ENCODE data around the gene CAT.

The CAT gene

DNA sequence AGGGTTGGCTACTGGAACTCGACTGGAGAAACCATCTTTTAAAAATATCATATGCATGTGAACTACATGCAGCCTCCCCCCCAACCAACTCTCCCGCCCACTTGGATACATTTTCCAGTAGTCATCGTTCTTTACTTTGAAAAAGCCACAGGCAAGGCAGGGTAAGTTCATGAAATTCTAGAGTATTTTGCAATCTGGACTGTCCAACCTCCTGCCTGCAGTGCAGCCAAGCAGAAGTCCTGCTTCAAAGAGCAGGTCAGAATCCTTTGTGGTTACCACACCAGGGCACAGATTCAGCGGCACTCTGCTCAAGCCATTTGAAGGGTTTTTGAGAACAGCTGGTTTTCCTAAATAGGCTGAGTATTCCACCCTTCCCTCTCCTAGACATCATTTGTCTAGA lies 62.8 kb downstream of the CAT start:
- DNase-seq = no peak

- DNase-seq = no peak
These were observed 63.2 kb downstream of the CAT start for GRCh38 chr11:34501949-34502348.

DNA sequence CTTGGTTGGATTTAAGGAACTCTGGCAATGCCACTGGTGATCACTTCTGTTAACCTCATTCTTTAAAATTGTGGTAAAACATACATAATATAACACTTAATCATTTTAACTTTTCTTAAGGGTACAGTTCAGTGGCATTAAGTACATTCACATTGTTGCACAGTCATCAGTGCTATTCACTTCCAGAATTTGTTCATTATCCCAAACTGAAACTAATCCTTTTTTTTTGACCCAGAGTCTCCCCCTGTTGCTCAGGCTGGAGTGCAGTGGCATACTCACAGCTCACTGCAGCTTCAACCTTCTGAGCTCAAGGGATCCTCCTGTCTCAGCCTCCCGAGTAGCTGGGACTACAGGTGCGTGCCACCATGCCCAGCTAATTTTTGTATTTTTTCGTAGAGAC lies 64.2 kb downstream of the CAT start:
- DNase-seq = no peak

DNA sequence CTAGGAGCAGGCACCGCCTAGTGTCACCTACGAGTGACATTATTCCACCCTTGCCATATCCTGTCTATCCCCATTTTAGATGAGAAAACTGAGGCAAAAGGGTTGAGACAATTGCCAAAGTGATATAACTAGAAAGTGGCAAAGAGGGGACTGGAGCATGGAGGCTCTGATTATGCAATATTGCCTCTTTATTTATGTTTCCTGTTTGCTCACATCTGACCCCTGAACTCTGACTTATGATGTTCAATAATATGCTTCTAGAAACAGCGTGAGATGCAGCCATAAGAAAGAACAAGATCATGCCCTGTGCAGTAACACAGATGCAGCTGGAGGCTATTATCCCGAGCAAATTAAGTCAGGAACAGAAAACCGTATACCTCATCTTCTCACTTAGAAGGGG lies 67.1 kb downstream of the CAT start:
- DNase-seq = no peak

- DNase-seq = no peak
These were observed 68.4 kb downstream of the CAT start for GRCh38 chr11:34507156-34507555.

DNA sequence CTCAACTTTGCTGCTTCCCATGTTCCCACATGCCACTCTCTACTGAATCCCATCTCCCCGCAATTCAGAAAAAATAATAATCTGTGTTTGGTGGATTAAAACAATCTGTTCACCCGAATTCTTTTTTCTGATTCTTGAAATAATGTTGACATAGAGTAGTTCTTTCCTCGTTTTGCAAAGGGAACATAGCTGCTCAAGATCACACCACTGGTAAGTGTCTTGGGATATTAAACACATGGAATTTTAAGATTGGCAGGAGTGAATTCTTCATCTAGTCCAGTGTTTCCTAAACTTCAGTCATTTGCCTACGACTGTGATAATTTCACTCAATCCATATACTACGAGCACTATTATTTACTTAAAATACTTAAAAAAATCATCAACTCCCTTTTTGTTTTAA lies 68.9 kb downstream of the CAT start:
- no peak for DNase-seq

- DNase-seq = no peak
These were observed 69.8 kb downstream of the CAT start for GRCh38 chr11:34508524-34508923.

DNA sequence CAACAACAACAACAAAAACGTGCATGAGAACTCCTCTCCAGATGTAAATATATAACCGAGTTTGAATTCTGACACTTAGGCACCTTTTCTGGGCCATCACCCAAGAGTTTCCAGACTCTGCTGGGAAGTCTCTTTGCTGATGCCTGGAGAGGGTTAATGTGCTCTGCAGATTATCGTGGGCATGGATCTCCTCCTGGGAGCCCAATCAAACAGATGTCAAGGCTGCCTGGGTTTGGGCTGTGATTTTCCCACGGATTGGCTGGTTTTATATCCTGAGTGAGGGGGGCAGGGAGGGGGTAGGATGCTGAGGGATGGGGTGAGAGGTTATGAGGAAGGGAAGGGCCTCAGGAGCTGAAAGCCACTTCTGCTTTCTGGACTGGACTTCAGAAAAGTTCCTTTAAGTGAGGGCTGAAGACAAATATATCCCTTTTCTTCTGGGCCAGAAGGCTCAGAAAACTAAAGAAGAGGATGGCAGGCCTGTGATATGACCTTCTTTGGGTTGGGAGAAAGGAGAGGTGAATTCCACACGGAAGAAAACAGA lies 70.7 kb downstream of the CAT start:
- DNase-seq = no peak

- no peak for DNase-seq
These were observed 71.5 kb downstream of the CAT start for GRCh38 chr11:34510218-34510617.

- DNase-seq = no peak
These were observed 71.9 kb downstream of the CAT start for GRCh38 chr11:34510673-34511072.

DNA sequence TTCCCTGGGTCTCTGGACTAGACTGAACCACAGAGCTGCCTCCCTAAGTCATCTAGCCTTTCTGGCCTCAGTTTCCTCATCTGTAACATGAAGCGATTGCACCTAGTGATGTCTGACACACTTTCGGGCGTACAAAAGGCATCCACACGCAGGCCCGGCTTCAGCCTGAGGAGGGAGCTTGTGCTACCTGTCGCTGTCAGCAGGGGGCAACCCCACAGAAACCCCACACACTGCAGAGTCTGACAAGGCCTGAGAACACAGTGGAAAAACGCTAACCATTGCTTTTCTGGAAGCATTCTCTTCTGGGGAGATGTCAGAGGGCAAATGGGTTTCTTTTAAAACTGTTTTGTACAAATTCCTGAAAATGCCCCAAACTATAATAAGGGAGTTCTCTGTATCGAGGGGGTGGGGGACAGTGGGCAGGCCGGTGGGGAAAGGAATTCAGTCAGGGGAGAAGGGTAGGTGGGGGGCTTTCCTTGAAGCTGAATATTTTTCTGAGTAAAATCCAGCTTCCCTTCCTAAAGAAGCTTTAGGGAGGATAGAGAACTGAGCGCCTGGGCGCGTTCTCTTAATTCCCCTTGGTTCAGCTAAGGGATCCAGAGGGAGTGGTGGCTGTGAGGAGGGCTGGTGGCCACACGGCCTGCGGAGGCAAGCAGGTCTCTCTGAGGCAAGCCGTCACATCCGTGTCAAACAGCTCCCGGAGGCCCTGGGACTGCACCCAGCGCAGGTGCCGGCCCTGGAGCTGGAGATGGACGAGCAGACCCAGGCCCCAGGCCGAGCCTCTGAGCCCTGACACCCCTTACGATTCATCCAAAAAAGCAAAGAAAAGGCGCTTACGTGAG lies 74.3 kb downstream of the CAT start:
- peak; percentile 32 to 52 for DNase-seq

DNA sequence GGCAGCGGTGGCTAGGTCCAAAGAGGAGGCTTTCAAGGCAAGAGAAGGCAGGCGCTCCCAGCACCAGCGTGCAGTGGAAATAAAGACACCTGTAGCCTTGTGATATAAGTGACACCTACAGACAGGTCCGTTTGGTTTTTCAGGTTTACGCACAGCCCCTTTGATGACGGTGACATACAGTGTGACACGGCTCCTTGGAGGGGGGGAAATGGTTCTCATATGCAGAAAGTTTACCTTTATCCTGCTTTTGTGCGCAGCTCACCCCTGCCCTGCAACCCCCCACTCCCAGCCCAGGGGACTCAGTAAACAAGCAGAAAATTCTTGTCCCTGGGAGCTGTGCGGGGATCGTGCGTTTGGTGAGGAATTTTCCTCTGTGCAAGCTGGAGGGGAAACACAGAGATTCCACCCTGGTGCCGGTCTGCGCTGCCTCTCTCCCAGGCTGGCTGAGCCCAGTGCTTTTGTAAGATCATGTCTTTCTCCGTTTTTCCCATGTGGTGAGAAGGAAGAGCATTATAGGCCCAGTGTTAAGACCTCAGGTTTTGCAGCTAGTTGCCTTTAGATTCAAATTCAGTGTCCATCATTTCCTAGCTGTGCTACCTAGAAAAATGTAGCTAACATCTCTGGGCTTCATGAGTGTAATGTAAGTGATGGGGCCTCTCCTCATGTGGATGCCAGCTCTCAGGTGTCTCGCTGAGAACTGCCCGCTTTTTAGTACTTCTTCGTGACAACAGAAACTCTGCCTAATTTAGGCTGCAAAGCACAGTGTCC lies 75.1 kb downstream of the CAT start, which contains the start of gene ELF5:
TSS of gene ELF5 (minus strand) at position 113 of the 768 bp plus-strand sequence. CDS start 8,045 bp downstream, outside the sequence.
- no peak for DNase-seq

GRCh38 chr11:34514597-34514996 lies 75.9 kb downstream of the CAT start:
- no peak for DNase-seq

DNA sequence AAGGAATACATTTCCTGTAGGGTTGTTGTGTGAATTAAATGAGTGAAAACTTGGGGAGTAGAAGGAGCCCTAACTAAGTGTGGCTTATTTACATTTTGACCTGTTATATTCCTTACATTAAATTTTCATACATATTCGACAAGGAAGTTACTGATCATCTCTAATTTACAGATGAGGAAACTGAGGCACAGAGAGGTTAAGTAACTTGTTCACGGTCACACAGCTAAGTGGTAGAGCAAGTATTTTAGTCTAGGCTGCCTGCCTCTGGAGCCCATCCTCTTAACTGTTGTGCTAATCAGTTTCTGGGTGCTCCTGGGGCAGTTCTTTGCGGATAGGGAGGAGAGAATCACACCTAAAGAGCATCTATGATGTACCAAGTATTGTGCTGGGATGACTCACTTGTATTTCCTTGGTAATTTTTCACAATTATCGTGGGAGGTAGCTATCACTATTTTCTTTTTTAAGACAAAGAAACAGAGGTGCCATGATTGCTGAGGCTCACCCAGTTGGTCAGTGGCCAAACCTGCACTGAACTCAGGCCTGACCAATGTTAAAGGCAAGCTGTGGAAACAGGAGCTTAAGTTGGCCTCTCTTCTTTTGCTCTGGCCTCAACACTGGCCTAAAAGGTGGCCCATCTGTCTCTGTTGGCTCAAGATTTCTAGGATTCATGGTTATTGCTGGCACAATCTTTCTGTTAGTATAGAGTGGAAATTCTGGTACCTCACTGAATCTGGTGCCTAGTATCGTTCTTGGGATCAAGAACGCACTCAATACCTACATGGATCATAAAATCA lies 77.7 kb downstream of the CAT start:
- no peak for DNase-seq

- no peak for DNase-seq
These were observed 81.0 kb downstream of the CAT start for GRCh38 chr11:34519595-34520235.

DNA sequence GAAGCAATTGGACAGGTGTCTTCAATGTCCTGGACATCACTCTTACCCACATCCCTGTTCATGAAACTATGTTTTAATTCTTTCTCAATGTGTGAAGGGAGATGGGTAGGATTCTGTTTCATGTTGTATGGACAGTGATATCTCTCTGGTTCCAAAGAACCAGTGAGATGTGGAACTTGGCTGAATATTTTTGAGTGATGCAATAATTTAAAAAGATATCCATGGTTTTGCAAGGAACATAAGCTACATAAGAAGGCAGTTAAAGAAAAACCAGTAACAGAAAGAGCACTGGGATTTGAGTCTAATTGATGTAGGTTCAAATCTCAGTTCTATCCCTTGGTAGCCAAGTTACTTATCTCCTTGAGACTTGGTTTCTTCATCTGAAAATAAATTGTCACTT lies 82.5 kb downstream of the CAT start:
- DNase-seq = no peak
